Measurements from ENCODE around the gene POLE3. TPM values are rescaled to one million over a fixed set of nuclear protein-coding genes. Genes with fewer than 3 reads are reported as not detected.

The POLE3 gene
- total and polyA plus RNA-seq, 9 of the 15 experiments (the other 6 are each of a cell fraction or from before 2014, with no cell fraction given): 52.6 to 179 (median 110) TPM

- TF ChIP-seq MYC (IDR thresholded peaks at IDR 0.05; ENCODE audit: low read depth, low read length) (peak; percentile 33; the same call in 1 of the 2 replicates), MYC (CRISPR knock-in tag; IDR thresholded peaks at IDR 0.05; ENCODE audit: borderline replicate concordance, low read depth) (no peak), POU5F1 (IDR thresholded peaks at IDR 0.05; ENCODE audit: borderline replicate concordance, low read depth, low read length, partially characterized antibody) (no peak), HNRNPLL (IDR thresholded peaks at IDR 0.05; ENCODE audit: low read depth, low read length, poor library complexity, severe bottlenecking) (peak; percentile 68), NR1H2 (CRISPR knock-in tag; IDR thresholded peaks at IDR 0.05) (0 out of 2 replicates have a peak, but pooled peaks have one; percentile 43), SLC30A9 (CRISPR knock-in tag; IDR thresholded peaks at IDR 0.05) (no peak), KDM4B (IDR thresholded peaks at IDR 0.05; ENCODE audit: borderline replicate concordance in 2 of 2, low read depth in 1 of 2) (no peak), ZNF655 (CRISPR knock-in tag; IDR thresholded peaks at IDR 0.05) (no peak), POLR2G (IDR thresholded peaks at IDR 0.05; ENCODE audit: low read depth, low read length) (peak; percentile 90), BRCA1 (IDR thresholded peaks at IDR 0.05) (no peak), BRCA1 (CRISPR knock-in tag; IDR thresholded peaks at IDR 0.05) (no peak), POLR2B (IDR thresholded peaks at IDR 0.05; ENCODE audit: low read depth, partially characterized antibody) (no peak), E2F1 (CRISPR knock-in tag; IDR thresholded peaks at IDR 0.05) (no peak), ZFX (CRISPR knock-in tag; IDR thresholded peaks at IDR 0.05) (peak; percentile 84), LARP7 (IDR thresholded peaks at IDR 0.05) (0 out of 2 replicates have a peak, but pooled peaks have one; percentile 37), ADNP (tag; IDR thresholded peaks at IDR 0.05) (peak; percentile 54), POLR2AphosphoS5 (IDR thresholded peaks at IDR 0.05; ENCODE audit: control insufficient read depth, insufficient read depth, low read depth, low read length) (0 out of 2 replicates have a peak, but pooled peaks have one; percentile 36), TFAP4 (CRISPR knock-in tag; IDR thresholded peaks at IDR 0.05; ENCODE audit: borderline replicate concordance) (peak; percentile 78), POLR2H (tag; IDR thresholded peaks at IDR 0.05; ENCODE audit: low read depth) (0 out of 2 replicates have a peak, but pooled peaks have one; percentile 58), USF2 (CRISPR knock-in tag; IDR thresholded peaks at IDR 0.05) (peak; percentile 42), GMEB1 (CRISPR knock-in tag; IDR thresholded peaks at IDR 0.05) (no peak)
Observed at GRCh38 chr9:113376634-113377567, 33.6 kb downstream of the POLE3 start, which contains the start of gene HDHD3 (continued).
